HEK293T (cell line): ENCODE results near the gene FAM20A.

ENCODE experiments used
- BHLHE40 ChIP-seq: fragments of 450-650 bp; IDR thresholded peaks from 2 replicates; pipeline ENCODE4 v1.6.1; 2016; ENCODE audit warnings: mild to moderate bottlenecking, moderate library complexity, borderline replicate concordance
- CTBP1 ChIP-seq: fragments of 450-650 bp; IDR thresholded peaks from 2 replicates; pipeline ENCODE4 v1.6.1; 2016; ENCODE audit warnings: borderline replicate concordance
- FOXA1 ChIP-seq: fragments of 450-650 bp; IDR thresholded peaks from 2 replicates; pipeline ENCODE4 v1.6.1; 2016; ENCODE audit warnings: mild to moderate bottlenecking
- FOXK2 ChIP-seq: fragments of 450-650 bp; IDR thresholded peaks from 2 replicates; pipeline ENCODE4 v1.6.1; 2016; ENCODE audit warnings: mild to moderate bottlenecking
- HDGF ChIP-seq: fragments of 450-650 bp; IDR thresholded peaks from 2 replicates; pipeline ENCODE4 v1.6.1; 2017; ENCODE audit warnings: antibody characterized with exemption, borderline replicate concordance
- L3MBTL2 ChIP-seq: fragments of 450-650 bp; conservative IDR thresholded peaks from 2 replicates; pipeline ENCODE4 v1.6.1; 2016; ENCODE audit warnings: mild to moderate bottlenecking
- NFRKB ChIP-seq: fragments of 450-650 bp; IDR thresholded peaks from 2 replicates; pipeline ENCODE4 v1.6.1; 2016; ENCODE audit warnings: mild to moderate bottlenecking, moderate library complexity
- SP1 ChIP-seq: fragments of 450-650 bp; IDR thresholded peaks from 2 replicates; pipeline ENCODE4 v1.6.1; 2017
- ZNF384 ChIP-seq: fragments of 450-650 bp; IDR thresholded peaks from 2 replicates; pipeline ENCODE4 v1.6.1; 2016
- TF ChIP-seq, protein P1 (sequence below): fragments of 450-650 bp; IDR thresholded peaks from 2 replicates; pipeline ENCODE4 v1.6.1; 2016

DNA sequence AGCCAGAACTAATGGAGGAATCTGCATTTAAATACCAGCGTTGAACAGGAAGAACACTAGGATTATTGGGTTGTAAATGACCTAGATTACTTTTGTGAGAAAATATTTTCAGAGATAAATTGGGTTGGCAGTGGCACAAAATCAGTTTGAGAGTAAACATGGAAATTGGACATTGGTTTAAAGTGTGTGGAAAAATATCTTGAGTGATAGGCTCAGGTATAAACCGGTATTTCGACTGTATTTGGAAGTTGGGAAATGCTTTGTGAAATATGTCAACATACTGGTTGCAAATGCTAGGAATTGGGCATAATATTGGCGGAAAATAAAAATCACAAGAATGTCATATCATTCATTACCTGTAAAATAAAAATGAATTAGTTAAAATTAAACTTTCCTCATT, 73.9 kb downstream of the FAM20A start:
- TF ChIP-seq SP1 (no peak), CTBP1 (no peak), HDGF (no peak), NFRKB (no peak), L3MBTL2 (no peak), BHLHE40 (no peak), FOXK2 (no peak), FOXA1 (no peak), ZNF384 (no peak)
- TF ChIP-seq, protein P1, sequence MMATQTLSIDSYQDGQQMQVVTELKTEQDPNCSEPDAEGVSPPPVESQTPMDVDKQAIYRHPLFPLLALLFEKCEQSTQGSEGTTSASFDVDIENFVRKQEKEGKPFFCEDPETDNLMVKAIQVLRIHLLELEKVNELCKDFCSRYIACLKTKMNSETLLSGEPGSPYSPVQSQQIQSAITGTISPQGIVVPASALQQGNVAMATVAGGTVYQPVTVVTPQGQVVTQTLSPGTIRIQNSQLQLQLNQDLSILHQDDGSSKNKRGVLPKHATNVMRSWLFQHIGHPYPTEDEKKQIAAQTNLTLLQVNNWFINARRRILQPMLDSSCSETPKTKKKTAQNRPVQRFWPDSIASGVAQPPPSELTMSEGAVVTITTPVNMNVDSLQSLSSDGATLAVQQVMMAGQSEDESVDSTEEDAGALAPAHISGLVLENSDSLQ = no peak
